ENCODE results near the gene NTPCR.

GRCh38 chr1:232980355-232980978, 30.1 kb downstream of the NTPCR start:
- no peak for TF ChIP-seq CTCF (conservative IDR thresholded peaks at IDR 0.05)
- TF ChIP-seq EZH2 (IDR thresholded peaks at IDR 0.05; ENCODE audit: low read depth) = no peak

Measured in PC-9 (cell line).